ENCODE results near the gene AGAP1.

GRCh38 chr2:235654103-235654813, 160.4 kb downstream of the AGAP1 start:
- TF ChIP-seq CTCF (IDR thresholded peaks at IDR 0.05), result no peak
- no peak for TF ChIP-seq POLR2A (IDR thresholded peaks at IDR 0.05)
